GM12801 (cell line): ENCODE data around the gene WAS.

ENCODE experiments used
- TF ChIP-seq, protein P1 (sequence below): IDR thresholded peaks from one replicate; pipeline ENCODE4 v1.5.1; 2011; ENCODE audit warnings: control low read depth; ENCODE audit not compliant: insufficient read length; ENCODE audit errors: extremely low read depth

Gene WAS

DNA sequence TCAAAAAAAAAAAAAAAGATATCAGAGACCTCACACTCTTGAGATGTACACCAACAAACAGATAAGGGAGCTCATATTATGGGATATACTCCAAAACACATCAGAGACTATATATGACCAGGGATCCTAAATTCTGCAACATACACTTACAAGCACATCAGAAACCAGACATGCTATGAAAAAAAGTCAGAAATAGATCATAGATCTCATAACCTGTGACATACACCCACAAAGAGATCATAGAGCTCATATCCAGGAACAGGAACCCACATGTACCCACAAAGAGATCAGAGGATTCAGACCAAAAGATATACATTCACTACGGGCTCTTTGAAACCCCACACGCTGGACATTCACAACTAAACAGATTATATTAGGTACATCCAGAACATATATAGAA lies 43.0 kb downstream of the WAS start:
- TF ChIP-seq, protein P1, sequence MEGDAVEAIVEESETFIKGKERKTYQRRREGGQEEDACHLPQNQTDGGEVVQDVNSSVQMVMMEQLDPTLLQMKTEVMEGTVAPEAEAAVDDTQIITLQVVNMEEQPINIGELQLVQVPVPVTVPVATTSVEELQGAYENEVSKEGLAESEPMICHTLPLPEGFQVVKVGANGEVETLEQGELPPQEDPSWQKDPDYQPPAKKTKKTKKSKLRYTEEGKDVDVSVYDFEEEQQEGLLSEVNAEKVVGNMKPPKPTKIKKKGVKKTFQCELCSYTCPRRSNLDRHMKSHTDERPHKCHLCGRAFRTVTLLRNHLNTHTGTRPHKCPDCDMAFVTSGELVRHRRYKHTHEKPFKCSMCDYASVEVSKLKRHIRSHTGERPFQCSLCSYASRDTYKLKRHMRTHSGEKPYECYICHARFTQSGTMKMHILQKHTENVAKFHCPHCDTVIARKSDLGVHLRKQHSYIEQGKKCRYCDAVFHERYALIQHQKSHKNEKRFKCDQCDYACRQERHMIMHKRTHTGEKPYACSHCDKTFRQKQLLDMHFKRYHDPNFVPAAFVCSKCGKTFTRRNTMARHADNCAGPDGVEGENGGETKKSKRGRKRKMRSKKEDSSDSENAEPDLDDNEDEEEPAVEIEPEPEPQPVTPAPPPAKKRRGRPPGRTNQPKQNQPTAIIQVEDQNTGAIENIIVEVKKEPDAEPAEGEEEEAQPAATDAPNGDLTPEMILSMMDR = no peak

DNA sequence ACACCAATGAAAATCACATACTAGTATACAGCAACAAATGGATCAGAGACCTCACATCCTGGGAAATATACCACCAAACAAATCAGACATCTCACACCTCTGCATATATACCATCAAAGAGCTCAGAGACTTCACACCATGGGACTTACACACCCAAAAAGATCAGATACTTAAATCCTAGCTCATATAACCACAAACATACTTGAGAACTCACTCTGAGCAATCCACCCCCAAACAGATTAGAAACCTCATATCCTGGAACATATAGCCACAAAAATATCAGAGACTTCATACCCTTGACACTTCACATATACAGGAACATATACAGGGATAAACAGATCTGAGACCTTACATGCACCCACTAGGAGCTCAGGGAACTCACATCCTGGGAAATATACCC lies 45.1 kb downstream of the WAS start:
- TF ChIP-seq, protein P1 = no peak

DNA sequence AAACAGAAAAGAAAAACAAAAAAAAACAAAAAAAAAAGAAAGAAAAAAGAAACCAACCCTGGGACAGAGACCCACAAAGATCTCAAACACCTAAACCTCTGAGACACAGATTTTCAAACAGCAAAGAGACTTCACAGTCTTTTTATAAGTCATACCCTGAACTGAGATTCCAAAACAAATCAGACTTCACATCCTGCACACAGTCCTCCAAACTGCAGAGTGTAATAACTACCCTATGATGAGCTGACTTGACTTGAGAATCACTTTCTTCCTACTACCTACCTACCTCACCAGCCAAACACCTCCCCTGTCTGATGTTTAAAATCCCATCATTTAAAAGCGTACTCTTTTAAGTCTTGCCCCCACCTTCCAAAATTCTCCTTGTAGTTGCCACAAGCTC lies 52.7 kb downstream of the WAS start:
- TF ChIP-seq, protein P1 = no peak

DNA sequence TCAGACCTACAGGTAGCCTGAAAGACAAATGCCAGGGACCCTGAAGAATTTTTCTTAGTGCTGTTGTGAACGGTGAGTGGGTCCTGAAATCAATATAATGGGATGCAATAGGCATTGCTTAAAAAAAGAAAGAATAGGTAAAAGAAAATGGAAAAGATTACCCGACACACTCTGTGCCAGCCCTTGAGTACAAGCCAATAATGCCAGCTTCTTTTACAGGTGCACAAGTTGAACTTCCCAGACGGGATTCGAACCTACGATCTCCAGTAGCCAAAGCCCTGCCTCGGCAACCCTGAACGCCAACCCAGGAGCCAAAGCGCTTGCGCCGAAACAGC lies 53.2 kb downstream of the WAS start:
- TF ChIP-seq, protein P1 = no peak

DNA sequence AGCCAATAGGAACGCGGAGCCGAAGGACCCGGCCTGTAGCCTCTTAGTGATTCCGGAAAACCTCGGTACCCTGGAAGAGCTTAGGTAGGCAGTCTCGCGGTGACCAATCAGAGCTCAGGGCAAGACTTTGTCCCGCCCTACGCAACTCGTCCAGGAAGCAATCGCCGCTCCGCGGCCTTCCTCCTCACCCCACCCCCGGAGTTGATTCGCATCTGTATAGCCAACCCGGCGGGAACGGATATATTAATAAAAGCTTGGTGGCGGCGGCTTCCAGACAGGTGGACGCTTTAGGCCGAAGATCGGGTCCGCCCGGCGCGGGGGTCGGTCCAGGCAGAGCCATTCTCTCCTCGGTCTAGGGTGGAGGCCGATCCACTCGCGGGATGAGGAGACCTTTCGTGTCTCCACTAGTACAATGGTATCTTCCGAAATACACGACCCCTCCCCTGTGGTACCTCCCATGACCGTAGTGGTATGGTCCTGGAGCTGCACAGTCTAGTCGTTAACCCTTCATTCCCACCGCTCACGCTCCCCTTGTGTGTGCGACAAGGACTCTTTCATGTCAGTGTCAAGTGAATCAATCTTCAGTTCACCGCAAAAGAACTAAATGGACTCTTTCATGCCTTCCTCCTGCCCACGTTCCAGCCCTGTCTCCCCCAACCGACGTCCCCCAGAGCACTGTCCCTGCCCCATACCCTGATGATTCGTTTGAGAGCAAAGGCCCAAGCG lies 53.8 kb downstream of the WAS start:
- TF ChIP-seq, protein P1 = no peak

DNA sequence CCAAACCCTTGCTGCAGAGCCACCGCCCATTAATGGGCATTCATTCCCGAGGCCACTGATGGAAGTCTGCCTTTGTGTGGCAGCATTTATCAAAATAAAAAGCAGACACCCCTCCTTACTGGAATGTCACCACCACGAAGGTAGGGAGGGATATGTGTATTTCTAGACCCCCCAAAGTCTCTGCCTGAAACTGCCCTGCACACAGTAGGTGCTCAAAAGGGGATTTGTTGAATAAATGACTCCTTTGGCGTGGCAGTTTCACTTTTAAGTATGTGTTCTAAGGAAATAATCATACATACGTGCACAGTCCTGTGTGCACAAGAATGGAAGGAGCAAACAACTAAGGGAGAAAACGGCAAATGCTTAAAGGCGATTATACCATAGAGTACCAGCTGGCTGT lies 54.3 kb downstream of the WAS start:
- TF ChIP-seq, protein P1 = no peak
